Ascending aorta (tissue), 2 donors: ENCODE data around the gene DNAH1. TPM values are rescaled to one million over a fixed set of nuclear protein-coding genes. Genes with fewer than 3 reads are reported as not detected.

ENCODE experiments used
- DNase-seq, 2 donors: peaks; one replicate each; pipeline ENCODE4 v3.0.0-alpha.2; 2019; ENCODE audit warnings: low spot score in 2 of 2
- H3K27ac ChIP-seq, 2 donors: fragments of 200-600 bp; sonication (generic); one replicate each; pipeline ENCODE4 v1.5.1; 2016 to 2017; ENCODE audit warnings: mild to moderate bottlenecking in 1 of 2
- H3K27me3 ChIP-seq: fragments of 200-600 bp; sonication (generic); one replicate; pipeline ENCODE4 v1.5.1; 2017
- H3K36me3 ChIP-seq, 2 donors: fragments of 200-600 bp; sonication (generic); one replicate each; pipeline ENCODE4 v1.5.1; 2016
- H3K4me1 ChIP-seq, 2 donors: fragments of 200-600 bp; sonication (generic); one replicate each; pipeline ENCODE4 v1.5.1; 2016 to 2017; ENCODE audit warnings: mild to moderate bottlenecking in 1 of 2
- H3K4me3 ChIP-seq, 2 donors: fragments of 200-600 bp; sonication (generic); one replicate each; pipeline ENCODE4 v1.5.1; 2016 to 2017; ENCODE audit warnings: mild to moderate bottlenecking in 1 of 2
- H3K9me3 ChIP-seq, 2 donors: fragments of 200-600 bp; sonication (generic); one replicate each; pipeline ENCODE4 v1.5.1; 2016
- CTCF ChIP-seq, 3 experiments: fragments of 200-600 bp in 2 of 3; fragments of 450-650 bp in 1 of 3; sonication (generic) in 2 of 3; IDR thresholded peaks; one replicate each; pipeline ENCODE4 v1.5.1; 2016 to 2019; ENCODE audit warnings: antibody characterized with exemption in 3 of 3, mild to moderate bottlenecking in 1 of 3, moderate library complexity in 1 of 3
- intact Hi-C: fragments of 100-400 bp; cut with DNase I; formaldehyde crosslinking; loops from one replicate; pipeline ENCODE4 v1.15.1; 2023
- total RNA-seq: library from RNA; depleted of rRNA; stranded (reverse); fragments of >200 nt; gene quantifications from one replicate; pipeline ENCODE4 v1.1.0, GENCODE V29; 2016

The DNAH1 gene
- total RNA-seq, 1 donor from 2014 or later: 7.6 TPM

DNA sequence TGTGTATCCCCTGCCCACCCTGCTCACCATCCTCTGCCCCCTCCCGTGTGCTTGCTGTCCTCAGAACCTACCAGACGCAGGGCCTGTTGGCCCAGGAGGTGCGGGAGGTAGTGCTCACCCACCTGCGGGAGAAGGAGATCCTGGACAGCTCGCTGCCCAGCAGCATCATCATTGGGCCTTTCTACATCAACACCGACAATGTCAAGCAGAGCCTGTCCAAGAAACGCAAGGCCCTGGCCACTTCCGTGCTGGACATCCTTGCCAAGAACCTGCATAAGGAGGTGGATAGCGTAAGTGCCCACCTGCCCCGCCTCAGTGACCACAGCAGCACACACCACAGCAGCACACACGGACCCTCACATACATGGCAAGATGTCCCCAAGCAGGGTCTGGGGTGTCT lies 33.0 kb downstream of the DNAH1 start:
- no peaks in the 10 kb centered on the region for H3K27me3 ChIP-seq
- DNase-seq: no peak
- peaks cover 8 to 22% of the 10 kb centered on the region in 2 donors for H3K4me1 ChIP-seq
- no peak for TF ChIP-seq CTCF (IDR thresholded peaks at IDR 0.05)
- no peak overlapping the region for H3K4me3 ChIP-seq
- H3K9me3 ChIP-seq: no peaks in the 10 kb centered on the region
- intact Hi-C loops: no loop called here
- H3K27ac ChIP-seq: no peak overlapping the region
- peaks cover 11 to 34% of the 10 kb centered on the region in 2 donors for H3K36me3 ChIP-seq

DNA sequence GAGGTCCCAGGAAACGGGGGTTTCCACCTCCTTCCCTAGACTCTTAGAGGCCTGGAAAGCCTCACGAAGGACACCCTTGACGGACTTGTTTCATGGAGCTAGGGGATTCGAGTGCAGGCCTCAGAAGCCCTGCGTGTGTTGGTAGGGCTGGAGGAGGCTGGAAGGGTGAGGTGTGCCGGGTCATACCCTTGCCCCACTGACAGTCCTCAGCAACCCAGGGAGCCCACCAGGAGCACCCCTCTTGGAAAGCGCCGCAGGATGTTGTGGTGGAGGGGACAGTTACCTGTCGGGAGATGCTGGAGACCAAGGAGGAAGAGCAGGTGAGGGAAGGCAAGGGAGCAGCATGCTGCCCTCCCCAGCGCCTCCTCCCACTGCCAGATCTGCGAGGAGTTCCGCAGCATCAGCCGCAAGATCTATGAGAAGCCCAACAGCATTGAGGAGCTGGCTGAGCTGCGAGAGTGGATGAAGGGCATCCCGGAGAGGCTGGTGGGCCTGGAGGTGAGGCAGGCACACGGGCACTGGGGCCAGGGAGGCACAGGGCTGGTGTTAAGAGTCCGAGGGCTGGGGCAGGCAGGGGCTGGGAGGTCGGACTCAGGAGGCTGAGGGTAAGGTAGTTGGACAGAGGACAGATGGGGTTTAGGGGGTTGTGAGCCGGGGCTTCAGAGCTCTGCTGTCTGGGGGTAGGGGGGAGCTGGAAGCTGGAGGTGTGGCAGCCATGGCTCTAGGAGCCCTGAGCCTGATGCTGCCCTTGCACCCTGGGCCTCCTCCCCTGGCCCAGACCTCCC lies 33.7 kb downstream of the DNAH1 start:
- no peak for TF ChIP-seq CTCF (IDR thresholded peaks at IDR 0.05)
- Histone ChIP-seq H3K9me3 (no peaks in the 10 kb centered on the region), H3K27me3 (no peaks in the 10 kb centered on the region), H3K4me1 (peaks cover 8 to 22% of the 10 kb centered on the region in 2 donors), H3K27ac (no peak overlapping the region), H3K36me3 (peaks cover 13 to 41% of the 10 kb centered on the region in 2 donors), H3K4me3 (no peak overlapping the region)
- no peak for DNase-seq
- intact Hi-C loops: no loop called here

DNA sequence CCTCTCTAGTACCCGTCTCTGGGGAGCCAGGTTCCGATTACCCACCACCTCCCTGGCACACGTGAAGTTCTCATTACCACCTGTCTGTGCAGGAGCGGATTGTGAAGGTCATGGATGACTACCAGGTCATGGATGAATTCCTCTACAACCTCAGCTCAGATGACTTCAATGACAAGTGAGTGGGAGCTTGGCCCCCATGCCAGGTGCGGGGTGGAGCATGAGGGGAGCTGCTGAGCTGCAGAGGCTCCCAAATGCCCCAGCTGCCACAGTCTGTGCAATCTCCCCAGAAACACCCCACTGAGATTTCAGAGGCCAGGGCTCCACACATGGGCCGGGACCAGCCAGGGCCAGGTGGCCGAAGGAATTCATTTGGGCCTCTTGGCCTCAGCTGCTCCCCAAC lies 34.3 kb downstream of the DNAH1 start:
- Histone ChIP-seq H3K9me3 (no peaks in the 10 kb centered on the region), H3K4me3 (no peak overlapping the region), H3K4me1 (peaks cover 8 to 20% of the 10 kb centered on the region in 2 donors), H3K27me3 (no peaks in the 10 kb centered on the region), H3K27ac (no peak overlapping the region), H3K36me3 (peaks cover 16 to 47% of the 10 kb centered on the region in 2 donors)
- DNase-seq: no peak
- TF ChIP-seq CTCF (IDR thresholded peaks at IDR 0.05): no peak
- intact Hi-C loops: no loop called here

- TF ChIP-seq CTCF (IDR thresholded peaks at IDR 0.05): no peak
- no peaks in the 10 kb centered on the region for H3K9me3 ChIP-seq
- H3K4me3 ChIP-seq: no peak overlapping the region
- H3K36me3 ChIP-seq: peaks cover 20 to 52% of the 10 kb centered on the region in 2 donors
- intact Hi-C loops: no loop called here
- no peak overlapping the region for H3K27ac ChIP-seq
- no peak for DNase-seq
- H3K27me3 ChIP-seq: no peaks in the 10 kb centered on the region
- H3K4me1 ChIP-seq: peaks cover 6 to 13% of the 10 kb centered on the region in 2 donors
These were observed 35.1 kb downstream of the DNAH1 start for GRCh38 chr3:52350981-52351761.

DNA sequence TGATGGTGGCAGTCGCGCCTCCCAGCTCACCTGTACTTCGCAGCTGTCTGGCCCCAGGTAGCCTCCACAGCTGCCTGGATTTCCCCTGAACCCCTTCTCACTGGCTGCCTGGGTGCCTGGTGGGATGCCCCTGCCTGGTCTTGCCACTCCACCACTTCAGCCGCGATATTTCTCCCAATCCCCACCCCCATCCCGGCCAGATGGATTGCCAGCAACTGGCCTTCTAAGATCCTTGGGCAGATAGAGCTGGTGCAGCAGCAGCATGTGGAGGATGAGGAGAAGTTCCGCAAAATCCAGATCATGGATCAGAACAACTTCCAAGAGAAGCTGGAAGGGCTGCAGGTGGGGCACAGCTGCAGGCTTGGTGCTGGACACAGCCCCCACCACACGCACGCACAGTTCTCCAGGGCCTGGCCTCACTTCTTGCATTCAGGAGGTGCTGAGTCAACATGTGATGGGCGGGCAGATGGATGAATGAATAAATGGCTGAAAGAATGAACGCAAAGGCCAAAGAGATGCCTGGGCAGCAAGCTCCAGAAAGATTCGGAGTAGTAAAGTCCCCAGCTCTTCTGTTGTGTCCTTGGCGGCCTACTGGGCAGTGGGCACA lies 35.7 kb downstream of the DNAH1 start:
- no peaks in the 10 kb centered on the region for H3K27me3 ChIP-seq
- no peaks in the 10 kb centered on the region for H3K9me3 ChIP-seq
- no peak for DNase-seq
- peaks cover 20 to 52% of the 10 kb centered on the region in 2 donors for H3K36me3 ChIP-seq
- TF ChIP-seq CTCF (IDR thresholded peaks at IDR 0.05): no peak
- H3K4me3 ChIP-seq: no peak overlapping the region
- no peak overlapping the region for H3K27ac ChIP-seq
- H3K4me1 ChIP-seq: peaks cover 0 to 7% of the 10 kb centered on the region in 2 donors
- intact Hi-C loops: no loop called here
